ENCODE data around the gene H2AZ1.

DNA sequence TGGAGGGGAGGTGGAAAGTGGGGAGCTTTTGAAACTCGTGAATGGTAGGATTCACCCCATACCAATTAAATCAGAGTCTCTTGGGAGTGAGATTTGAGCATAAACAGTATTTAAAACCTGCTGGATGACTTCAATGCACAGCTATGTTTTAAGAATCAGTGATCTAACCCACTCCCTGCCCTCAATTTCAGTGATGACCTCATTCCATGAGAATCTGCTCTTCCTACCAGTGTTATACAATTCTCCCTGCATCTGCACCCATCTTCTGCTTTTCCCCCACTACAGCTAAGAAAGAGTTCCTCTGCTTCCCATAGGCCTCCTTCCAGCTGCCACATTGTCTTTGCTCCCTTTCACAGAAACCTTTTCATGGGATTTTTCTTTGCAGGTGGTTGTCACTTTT lies 18.3 kb upstream of the H2AZ1 start:
- TF ChIP-seq, protein P1, sequence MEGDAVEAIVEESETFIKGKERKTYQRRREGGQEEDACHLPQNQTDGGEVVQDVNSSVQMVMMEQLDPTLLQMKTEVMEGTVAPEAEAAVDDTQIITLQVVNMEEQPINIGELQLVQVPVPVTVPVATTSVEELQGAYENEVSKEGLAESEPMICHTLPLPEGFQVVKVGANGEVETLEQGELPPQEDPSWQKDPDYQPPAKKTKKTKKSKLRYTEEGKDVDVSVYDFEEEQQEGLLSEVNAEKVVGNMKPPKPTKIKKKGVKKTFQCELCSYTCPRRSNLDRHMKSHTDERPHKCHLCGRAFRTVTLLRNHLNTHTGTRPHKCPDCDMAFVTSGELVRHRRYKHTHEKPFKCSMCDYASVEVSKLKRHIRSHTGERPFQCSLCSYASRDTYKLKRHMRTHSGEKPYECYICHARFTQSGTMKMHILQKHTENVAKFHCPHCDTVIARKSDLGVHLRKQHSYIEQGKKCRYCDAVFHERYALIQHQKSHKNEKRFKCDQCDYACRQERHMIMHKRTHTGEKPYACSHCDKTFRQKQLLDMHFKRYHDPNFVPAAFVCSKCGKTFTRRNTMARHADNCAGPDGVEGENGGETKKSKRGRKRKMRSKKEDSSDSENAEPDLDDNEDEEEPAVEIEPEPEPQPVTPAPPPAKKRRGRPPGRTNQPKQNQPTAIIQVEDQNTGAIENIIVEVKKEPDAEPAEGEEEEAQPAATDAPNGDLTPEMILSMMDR (IDR thresholded peaks at IDR 0.05): no peak
- TF ChIP-seq POLR2A (IDR thresholded peaks at IDR 0.05): no peak
- no peak for TF ChIP-seq EP300 (IDR thresholded peaks at IDR 0.05)
